HL-60 (cell line): ENCODE results near the gene KCND2.

Experiments used
- DNase-seq, 2 experiments: peaks; one replicate each; pipeline ENCODE4 v3.0.0-alpha.2; 2010 to 2020; ENCODE audit warnings: low read depth in 1 of 2, low spot score in 1 of 2
- H3K27ac ChIP-seq: fragments of 250-450 bp; sonication (Bioruptor Pico); replicated peaks from 2 replicates; pipeline ENCODE4 v1.5.1; 2020; ENCODE audit warnings: mild to moderate bottlenecking, moderate library complexity
- H3K27me3 ChIP-seq: fragments of 250-450 bp; sonication (Bioruptor Pico); 2 replicates; pipeline ENCODE4 v1.5.1; 2021; ENCODE audit warnings: mild to moderate bottlenecking, moderate library complexity; ENCODE audit not compliant: insufficient read depth, poor library complexity, severe bottlenecking
- H3K4me3 ChIP-seq: replicated peaks from 2 replicates; pipeline ENCODE4 v1.5.1; 2011; ENCODE audit warnings: mild to moderate bottlenecking, control low read depth, low read length; ENCODE audit not compliant: insufficient read depth
- GABPA ChIP-seq: IDR thresholded peaks from 2 replicates; pipeline ENCODE4 v1.6.1; 2012; ENCODE audit warnings: low read depth
- POLR2AphosphoS5 ChIP-seq: IDR thresholded peaks from 2 replicates; pipeline ENCODE4 v1.6.1; 2012; ENCODE audit warnings: low read depth
- SPI1 ChIP-seq: IDR thresholded peaks from 2 replicates; pipeline ENCODE4 v1.6.1; 2012; ENCODE audit warnings: low read depth, mild to moderate bottlenecking, borderline replicate concordance
- TF ChIP-seq, protein P1 (sequence below): IDR thresholded peaks from one replicate; pipeline ENCODE4 v1.5.1; 2011; ENCODE audit warnings: low read length, control low read depth, inconsistent platforms; ENCODE audit not compliant: insufficient read depth
- TF ChIP-seq, protein P2 (sequence below): IDR thresholded peaks from 2 replicates; pipeline ENCODE4 v1.6.1; 2012; ENCODE audit warnings: low read depth; ENCODE audit not compliant: insufficient replicate concordance

Gene KCND2

DNA sequence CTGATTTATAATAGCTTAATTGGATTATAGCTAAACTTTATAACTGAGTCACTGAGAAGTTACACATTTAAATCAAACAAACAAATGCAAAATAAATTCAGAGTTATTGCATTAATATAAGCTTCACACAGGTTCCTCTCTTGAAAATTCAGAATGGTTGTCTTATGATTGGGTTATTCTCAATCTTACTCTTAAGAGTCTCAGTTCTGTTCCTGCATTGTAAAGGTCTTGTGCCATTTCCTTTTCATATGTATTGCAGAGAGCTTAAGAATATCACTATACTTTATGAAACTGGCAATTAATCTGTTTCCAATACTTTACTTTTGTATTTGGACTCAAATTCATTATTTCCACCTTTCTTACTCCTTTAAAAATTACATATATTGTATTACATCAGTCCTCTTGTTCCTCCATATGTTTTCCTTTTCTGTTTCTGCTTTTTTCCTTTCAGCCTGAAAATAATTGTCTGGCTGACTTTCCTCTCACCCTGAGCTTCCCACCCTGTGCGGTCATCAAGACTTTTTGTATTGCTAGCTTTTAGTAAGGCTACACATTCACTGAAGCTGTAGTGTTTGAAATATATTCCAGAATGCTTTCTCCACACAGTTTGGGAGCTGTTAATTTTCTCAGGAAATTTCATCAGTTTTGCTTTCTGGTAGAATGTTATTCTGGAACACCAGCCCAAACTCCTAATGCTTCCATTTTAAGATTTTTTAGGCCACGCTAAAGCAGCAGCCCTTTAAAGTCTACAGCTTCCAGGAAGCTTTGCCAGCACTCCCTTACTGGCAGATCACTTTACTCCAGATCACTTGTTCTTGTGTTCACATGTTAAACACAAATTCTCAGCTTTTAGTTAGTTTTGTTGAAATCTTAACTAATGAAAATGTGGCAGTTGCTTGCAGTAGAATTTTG is 139.4 kb downstream of the KCND2 start:
- Histone ChIP-seq H3K27ac (no peak overlapping the region), H3K27me3 (no peaks in the 10 kb centered on the region), H3K4me3 (no peak overlapping the region)
- TF ChIP-seq GABPA (no peak), SPI1 (no peak), POLR2AphosphoS5 (no peak)
- TF ChIP-seq, protein P1, sequence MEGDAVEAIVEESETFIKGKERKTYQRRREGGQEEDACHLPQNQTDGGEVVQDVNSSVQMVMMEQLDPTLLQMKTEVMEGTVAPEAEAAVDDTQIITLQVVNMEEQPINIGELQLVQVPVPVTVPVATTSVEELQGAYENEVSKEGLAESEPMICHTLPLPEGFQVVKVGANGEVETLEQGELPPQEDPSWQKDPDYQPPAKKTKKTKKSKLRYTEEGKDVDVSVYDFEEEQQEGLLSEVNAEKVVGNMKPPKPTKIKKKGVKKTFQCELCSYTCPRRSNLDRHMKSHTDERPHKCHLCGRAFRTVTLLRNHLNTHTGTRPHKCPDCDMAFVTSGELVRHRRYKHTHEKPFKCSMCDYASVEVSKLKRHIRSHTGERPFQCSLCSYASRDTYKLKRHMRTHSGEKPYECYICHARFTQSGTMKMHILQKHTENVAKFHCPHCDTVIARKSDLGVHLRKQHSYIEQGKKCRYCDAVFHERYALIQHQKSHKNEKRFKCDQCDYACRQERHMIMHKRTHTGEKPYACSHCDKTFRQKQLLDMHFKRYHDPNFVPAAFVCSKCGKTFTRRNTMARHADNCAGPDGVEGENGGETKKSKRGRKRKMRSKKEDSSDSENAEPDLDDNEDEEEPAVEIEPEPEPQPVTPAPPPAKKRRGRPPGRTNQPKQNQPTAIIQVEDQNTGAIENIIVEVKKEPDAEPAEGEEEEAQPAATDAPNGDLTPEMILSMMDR = no peak
- TF ChIP-seq, protein P2, sequence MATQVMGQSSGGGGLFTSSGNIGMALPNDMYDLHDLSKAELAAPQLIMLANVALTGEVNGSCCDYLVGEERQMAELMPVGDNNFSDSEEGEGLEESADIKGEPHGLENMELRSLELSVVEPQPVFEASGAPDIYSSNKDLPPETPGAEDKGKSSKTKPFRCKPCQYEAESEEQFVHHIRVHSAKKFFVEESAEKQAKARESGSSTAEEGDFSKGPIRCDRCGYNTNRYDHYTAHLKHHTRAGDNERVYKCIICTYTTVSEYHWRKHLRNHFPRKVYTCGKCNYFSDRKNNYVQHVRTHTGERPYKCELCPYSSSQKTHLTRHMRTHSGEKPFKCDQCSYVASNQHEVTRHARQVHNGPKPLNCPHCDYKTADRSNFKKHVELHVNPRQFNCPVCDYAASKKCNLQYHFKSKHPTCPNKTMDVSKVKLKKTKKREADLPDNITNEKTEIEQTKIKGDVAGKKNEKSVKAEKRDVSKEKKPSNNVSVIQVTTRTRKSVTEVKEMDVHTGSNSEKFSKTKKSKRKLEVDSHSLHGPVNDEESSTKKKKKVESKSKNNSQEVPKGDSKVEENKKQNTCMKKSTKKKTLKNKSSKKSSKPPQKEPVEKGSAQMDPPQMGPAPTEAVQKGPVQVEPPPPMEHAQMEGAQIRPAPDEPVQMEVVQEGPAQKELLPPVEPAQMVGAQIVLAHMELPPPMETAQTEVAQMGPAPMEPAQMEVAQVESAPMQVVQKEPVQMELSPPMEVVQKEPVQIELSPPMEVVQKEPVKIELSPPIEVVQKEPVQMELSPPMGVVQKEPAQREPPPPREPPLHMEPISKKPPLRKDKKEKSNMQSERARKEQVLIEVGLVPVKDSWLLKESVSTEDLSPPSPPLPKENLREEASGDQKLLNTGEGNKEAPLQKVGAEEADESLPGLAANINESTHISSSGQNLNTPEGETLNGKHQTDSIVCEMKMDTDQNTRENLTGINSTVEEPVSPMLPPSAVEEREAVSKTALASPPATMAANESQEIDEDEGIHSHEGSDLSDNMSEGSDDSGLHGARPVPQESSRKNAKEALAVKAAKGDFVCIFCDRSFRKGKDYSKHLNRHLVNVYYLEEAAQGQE = no peak
- no peak for DNase-seq

DNA sequence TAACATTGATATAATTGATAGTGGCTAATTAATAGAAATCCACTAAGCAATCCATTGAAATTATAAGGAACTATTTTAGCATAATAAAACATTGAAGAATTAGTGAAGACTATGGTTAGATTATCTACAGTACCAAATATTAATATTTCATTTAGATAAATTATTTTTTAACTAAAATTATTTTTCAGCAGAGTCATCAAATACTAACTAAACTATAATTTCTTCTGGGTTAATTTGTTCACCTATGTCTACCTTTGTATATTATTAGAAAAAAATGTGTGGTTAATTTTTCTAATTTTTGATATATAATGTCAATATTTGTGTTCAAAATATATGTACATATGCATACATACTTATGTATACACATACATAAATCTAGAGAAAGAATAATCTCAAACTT is 140.2 kb downstream of the KCND2 start:
- Histone ChIP-seq H3K27me3 (no peaks in the 10 kb centered on the region), H3K27ac (no peak overlapping the region), H3K4me3 (no peak overlapping the region)
- no peak for DNase-seq
- TF ChIP-seq, protein P2 = no peak
- TF ChIP-seq POLR2AphosphoS5 (no peak), SPI1 (no peak), GABPA (no peak)
- TF ChIP-seq, protein P1 = no peak

DNA sequence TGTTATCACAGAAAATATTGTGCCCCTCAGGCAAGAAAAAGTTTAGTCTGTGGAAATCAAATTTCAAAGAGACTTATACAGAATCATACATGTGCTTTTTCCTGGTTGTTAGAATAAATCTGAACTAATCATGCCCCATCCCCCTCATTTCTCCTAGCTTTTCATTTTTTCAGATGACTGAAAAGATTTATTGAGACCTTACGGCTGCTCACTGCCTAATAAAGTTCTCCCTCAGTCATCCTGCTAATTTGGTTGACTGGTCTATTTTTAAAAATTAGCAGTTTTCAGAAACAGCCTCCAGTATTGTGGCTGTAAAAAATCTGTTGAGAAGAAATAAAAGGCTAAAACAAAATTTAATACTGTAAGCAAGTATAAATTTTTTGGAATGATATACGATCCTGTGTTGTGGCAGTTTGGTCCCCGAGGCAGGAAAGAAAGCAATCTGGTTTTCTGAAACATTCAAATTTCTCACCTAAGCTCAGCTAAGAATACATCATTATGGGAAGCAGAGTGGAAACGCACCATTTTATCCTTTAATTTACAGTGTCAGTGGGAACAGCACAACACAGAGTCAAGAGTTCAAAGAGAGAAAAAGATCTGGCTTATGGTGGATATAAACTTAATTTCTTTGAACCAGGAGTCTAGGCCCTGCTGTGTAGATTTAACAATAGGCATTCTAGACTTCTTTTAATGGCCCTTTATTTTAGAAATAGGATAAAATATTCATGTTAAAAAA is 144.4 kb downstream of the KCND2 start:
- no peak for DNase-seq
- H3K27ac ChIP-seq = no peak overlapping the region
- no peak overlapping the region for H3K4me3 ChIP-seq
- no peaks in the 10 kb centered on the region for H3K27me3 ChIP-seq
- TF ChIP-seq GABPA = no peak
- TF ChIP-seq, protein P1 = no peak
- TF ChIP-seq, protein P2 = no peak
- TF ChIP-seq SPI1 = no peak
- no peak for TF ChIP-seq POLR2AphosphoS5
